IMR-90 (cell line): ENCODE data around the gene ILDR2. TPM values are rescaled to one million over a fixed set of nuclear protein-coding genes. Genes with fewer than 3 reads are reported as not detected.

ENCODE experiments used
- ATAC-seq: fragments of 200-7000 bp; cut with Tn5 transposase; 2 replicates; pipeline ENCODE4 v1.9.1; 2020; ENCODE audit warnings: low read depth, mild to moderate bottlenecking, moderate library complexity
- BruUV-seq: library from RNA; stranded (reverse); fragments of 400-500 nt; replicated peaks from 2 replicates; lab custom pipeline; 2021; lab: Mats Ljungman, UMichigan
- CTCF ChIA-PET: fragments of 300-600 bp; formaldehyde crosslinking; extraction: SDS; loops from one replicate; lab custom pipeline; 2021; ENCODE audit warnings: antibody characterized with exemption; lab: Yijun Ruan, JAX
- POLR2A ChIA-PET: fragments of 300-600 bp; sonication (Branson Sonifier 250); formaldehyde crosslinking; loops from one replicate; lab custom pipeline; 2022; ENCODE audit warnings: antibody characterized with exemption; ENCODE audit not compliant: unreplicated experiment; lab: Charles Lee
- DNase-seq: peaks from one replicate; pipeline ENCODE4 v3.0.0; 2013
- H2AFZ ChIP-seq: replicated peaks from 2 replicates; pipeline ENCODE3; 2013; ENCODE audit warnings: low read length, mild to moderate bottlenecking; ENCODE audit not compliant: poor library complexity
- H2AK5ac ChIP-seq: 2 replicates; pipeline ENCODE4 v1.6.1; 2013; ENCODE audit warnings: low read depth, low read length, inconsistent platforms
- H2AK9ac ChIP-seq: replicated peaks from 2 replicates; pipeline ENCODE3; 2013; ENCODE audit warnings: mild to moderate bottlenecking, low read depth, low read length, moderate library complexity; ENCODE audit not compliant: poor library complexity
- H2BK120ac ChIP-seq: 2 replicates; pipeline ENCODE4 v1.6.1; 2013; ENCODE audit warnings: low read depth, low read length, inconsistent platforms
- H2BK15ac ChIP-seq: 3 replicates; pipeline ENCODE4 v1.6.1; 2013; ENCODE audit warnings: low read depth, low read length, inconsistent platforms
- H2BK20ac ChIP-seq: 2 replicates; pipeline ENCODE4 v1.6.1; 2013; ENCODE audit warnings: low read depth, mild to moderate bottlenecking, inconsistent platforms, low read length, moderate library complexity
- H2BK5ac ChIP-seq: 2 replicates; pipeline ENCODE4 v1.6.1; 2013; ENCODE audit warnings: mild to moderate bottlenecking, low read depth, low read length, inconsistent platforms; ENCODE audit not compliant: poor library complexity, severe bottlenecking
- H3K14ac ChIP-seq: replicated peaks from 2 replicates; pipeline ENCODE4 v1.6.1; 2013; ENCODE audit warnings: low read depth, low read length, inconsistent platforms
- H3K18ac ChIP-seq: 2 replicates; pipeline ENCODE4 v1.6.1; 2013; ENCODE audit warnings: low read depth, low read length, control low read depth
- H3K23ac ChIP-seq: 2 replicates; pipeline ENCODE4 v1.6.1; 2013; ENCODE audit warnings: low read depth, low read length, inconsistent platforms
- H3K27ac ChIP-seq: 2 replicates; pipeline ENCODE4 v1.5.1; 2013; ENCODE audit warnings: mild to moderate bottlenecking, control low read depth, low read length; ENCODE audit not compliant: insufficient read depth
- H3K27me3 ChIP-seq: 2 replicates; pipeline ENCODE4 v1.6.1; 2013; ENCODE audit warnings: low read length; ENCODE audit not compliant: control insufficient read depth, insufficient read depth
- H3K36me3 ChIP-seq: 2 replicates; pipeline ENCODE4 v1.6.1; 2013; ENCODE audit warnings: low read length, mixed read lengths; ENCODE audit not compliant: control insufficient read depth, insufficient read depth
- H3K4ac ChIP-seq: 2 replicates; pipeline ENCODE4 v1.6.1; 2013; ENCODE audit warnings: low read depth, low read length, inconsistent platforms
- H3K4me1 ChIP-seq: 2 replicates; pipeline ENCODE4 v1.6.1; 2013; ENCODE audit warnings: low read length, mixed read lengths; ENCODE audit not compliant: control insufficient read depth, insufficient read depth
- H3K4me2 ChIP-seq: 2 replicates; pipeline ENCODE4 v1.6.1; 2013; ENCODE audit warnings: low read depth, mild to moderate bottlenecking, control low read depth, low read length, moderate library complexity
- H3K4me3 ChIP-seq: 2 replicates; pipeline ENCODE4 v1.5.1; 2013; ENCODE audit warnings: low read depth, mild to moderate bottlenecking, control low read depth, low read length, moderate library complexity; ENCODE audit not compliant: insufficient read depth
- H3K56ac ChIP-seq: 2 replicates; pipeline ENCODE4 v1.6.1; 2013; ENCODE audit warnings: low read length, inconsistent platforms; ENCODE audit not compliant: insufficient read depth; ENCODE audit errors: extremely low read depth
- H3K79me1 ChIP-seq, 2 experiments: 2 replicates each; pipeline ENCODE4 v1.6.1; 2013; ENCODE audit warnings: low read length in 2 of 2, inconsistent platforms in 1 of 2, low read depth in 1 of 2
- H3K9ac ChIP-seq: 2 replicates; pipeline ENCODE4 v1.6.1; 2013; ENCODE audit warnings: low read depth, low read length, control low read depth
- H3K9me1 ChIP-seq: 2 replicates; pipeline ENCODE4 v1.6.1; 2013; ENCODE audit warnings: low read length, inconsistent platforms; ENCODE audit not compliant: insufficient read depth
- H3K9me3 ChIP-seq: 2 replicates; pipeline ENCODE4 v1.6.1; 2013; ENCODE audit warnings: low read length; ENCODE audit not compliant: control insufficient read depth, insufficient read depth
- H4K20me1 ChIP-seq: 2 replicates; pipeline ENCODE4 v1.6.1; 2013; ENCODE audit warnings: low read length, inconsistent platforms; ENCODE audit not compliant: insufficient read depth
- H4K5ac ChIP-seq: 2 replicates; pipeline ENCODE4 v1.6.1; 2013; ENCODE audit warnings: mild to moderate bottlenecking, low read depth, low read length, control low read depth
- H4K8ac ChIP-seq, 2 experiments: 2 replicates each; pipeline ENCODE4 v1.6.1; 2013; ENCODE audit warnings: low read depth in 2 of 2, low read length in 2 of 2, control low read depth in 1 of 2, inconsistent platforms in 1 of 2
- H4K91ac ChIP-seq: 2 replicates; pipeline ENCODE4 v1.6.1; 2013; ENCODE audit warnings: low read depth, low read length, inconsistent platforms; ENCODE audit not compliant: insufficient read depth
- CEBPB ChIP-seq: IDR thresholded peaks from 2 replicates; pipeline ENCODE4 v1.6.1; 2012; ENCODE audit warnings: low read depth, low read length, improper control_type of control experiment
- MAFK ChIP-seq: IDR thresholded peaks from 2 replicates; pipeline ENCODE4 v1.6.1; 2012; ENCODE audit warnings: low read depth, low read length, improper control_type of control experiment
- MAZ ChIP-seq: IDR thresholded peaks from 2 replicates; pipeline ENCODE4 v1.6.1; 2012; ENCODE audit warnings: low read depth, mild to moderate bottlenecking, low read length, improper control_type of control experiment, moderate library complexity, borderline replicate concordance
- MXI1 ChIP-seq: IDR thresholded peaks from 2 replicates; pipeline ENCODE4 v1.6.1; 2012; ENCODE audit warnings: low read depth, mild to moderate bottlenecking, low read length, moderate library complexity, borderline replicate concordance
- RCOR1 ChIP-seq: IDR thresholded peaks from 2 replicates; pipeline ENCODE4 v1.6.1; 2012; ENCODE audit warnings: mild to moderate bottlenecking, low read length, improper control_type of control experiment; ENCODE audit not compliant: insufficient replicate concordance
- SMC3 ChIP-seq: fragments of 150-350 bp; IDR thresholded peaks from 2 replicates; pipeline ENCODE4 v1.6.1; 2016; ENCODE audit warnings: low read depth, mild to moderate bottlenecking, antibody characterized with exemption, low read length, moderate library complexity
- dilution Hi-C: fragments of 300-500 bp; cut with HindIII; formaldehyde crosslinking; loops from one replicate; pipeline ENCODE4 v1.14.3; 2018; ENCODE audit warnings: low sequenced_read_pairs; ENCODE audit not compliant: unreplicated experiment
- in situ Hi-C: fragments of 300-500 bp; cut with MboI; formaldehyde crosslinking; loops from 3 replicates; pipeline ENCODE4 v1.14.3; 2019; ENCODE audit warnings: low sequenced_read_pairs, inconsistent platforms, mixed read lengths
- intact Hi-C: fragments of 100-400 bp; cut with micrococcal nuclease; formaldehyde crosslinking; loops from 2 replicates; pipeline ENCODE4 v1.10.0; 2022
- polyA plus RNA-seq, 3 experiments: library from polyadenylated mRNA; depleted of rRNA; stranded (reverse); fragments of >200 nt; gene quantifications; 2 replicates each; pipeline ENCODE4 v1.2.3, GENCODE V29; 2012; ENCODE audit warnings: low replicate concordance in 1 of 3
- total RNA-seq: library from RNA; depleted of rRNA; stranded (reverse); fragments of >200 nt; gene quantifications from 2 replicates; pipeline ENCODE4 v1.2.3, GENCODE V29; 2012
- TF ChIP-seq, protein P1 (sequence below): fragments of 150-350 bp; IDR thresholded peaks from 2 replicates; pipeline ENCODE4 v1.6.1; 2017; ENCODE audit warnings: mild to moderate bottlenecking, antibody characterized with exemption, low read length, low read depth

Gene ILDR2
- total and polyA plus RNA-seq, 2 of the 4 experiments (the other 2 are of a cell fraction) = under 0.01 TPM; not detected in 1

DNA sequence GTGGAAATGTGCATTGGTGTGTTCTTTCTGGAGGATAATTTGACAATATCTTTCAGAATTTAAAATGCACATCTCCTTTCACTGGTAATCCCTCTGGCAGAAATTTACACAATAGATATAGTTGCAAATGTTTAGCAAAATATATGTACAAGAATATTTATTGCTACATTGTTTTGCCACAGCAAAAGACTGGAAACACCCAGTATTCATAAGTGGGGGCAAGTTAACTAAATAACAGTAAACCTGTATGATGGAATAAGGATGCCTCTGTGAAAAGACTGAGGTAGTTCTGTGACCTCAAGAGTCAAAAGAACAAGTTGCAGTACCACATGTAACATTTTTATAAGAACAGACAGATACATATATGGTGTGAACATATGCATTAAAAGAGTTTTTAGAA is 85.6 kb downstream of the ILDR2 start:
- no peaks in the 10 kb centered on the region for H3K79me1 ChIP-seq
- no peak overlapping the region for H3K18ac ChIP-seq
- no peaks in the 10 kb centered on the region for H3K9me3 ChIP-seq
- H3K4me3 ChIP-seq = no peak overlapping the region
- BruUV-seq = no TSS peak
- H3K56ac ChIP-seq = no peak overlapping the region
- H3K36me3 ChIP-seq = no peaks in the 10 kb centered on the region
- H3K9ac ChIP-seq = no peak overlapping the region
- H3K27ac ChIP-seq = no peak overlapping the region
- DNase-seq = no peak
- ChIA-PET POLR2A (no interaction called here), CTCF (no interaction called here)
- no peak overlapping the region for H2AK5ac ChIP-seq
- H4K5ac ChIP-seq = no peak overlapping the region
- H2BK5ac ChIP-seq = no peak overlapping the region
- intact Hi-C loops = no loop called here
- H2BK20ac ChIP-seq = no peak overlapping the region
- no peak for ATAC-seq
- no peak overlapping the region for H3K23ac ChIP-seq
- no peaks in the 10 kb centered on the region for H3K4me1 ChIP-seq
- H2AK9ac ChIP-seq = no peak overlapping the region
- in situ Hi-C loops = no loop called here
- no peaks in the 10 kb centered on the region; the same call in 1 of the 2 replicates for H3K9me1 ChIP-seq
- no peak overlapping the region for H3K4me2 ChIP-seq
- no peak for TF ChIP-seq MAZ
- no peak for TF ChIP-seq MXI1
- TF ChIP-seq RCOR1 = no peak
- TF ChIP-seq CEBPB = no peak
- TF ChIP-seq, protein P1, sequence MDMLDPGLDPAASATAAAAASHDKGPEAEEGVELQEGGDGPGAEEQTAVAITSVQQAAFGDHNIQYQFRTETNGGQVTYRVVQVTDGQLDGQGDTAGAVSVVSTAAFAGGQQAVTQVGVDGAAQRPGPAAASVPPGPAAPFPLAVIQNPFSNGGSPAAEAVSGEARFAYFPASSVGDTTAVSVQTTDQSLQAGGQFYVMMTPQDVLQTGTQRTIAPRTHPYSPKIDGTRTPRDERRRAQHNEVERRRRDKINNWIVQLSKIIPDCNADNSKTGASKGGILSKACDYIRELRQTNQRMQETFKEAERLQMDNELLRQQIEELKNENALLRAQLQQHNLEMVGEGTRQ = no peak
- no peak for TF ChIP-seq SMC3
- no peak for TF ChIP-seq MAFK
- H2AFZ ChIP-seq = no peak overlapping the region
- no peak overlapping the region for H2BK15ac ChIP-seq
- peaks cover 14% of the 10 kb centered on the region for H3K27me3 ChIP-seq
- no peak overlapping the region for H4K8ac ChIP-seq
- H3K4ac ChIP-seq = no peak overlapping the region
- no peak overlapping the region for H3K14ac ChIP-seq
- H2BK120ac ChIP-seq = no peak overlapping the region
- H4K91ac ChIP-seq = no peak overlapping the region
- H4K20me1 ChIP-seq = no peaks in the 10 kb centered on the region
- dilution Hi-C loops = no loop called here
